ENCODE measurements around the gene KRTAP5-2.

KRTAP5-2 gene

DNA sequence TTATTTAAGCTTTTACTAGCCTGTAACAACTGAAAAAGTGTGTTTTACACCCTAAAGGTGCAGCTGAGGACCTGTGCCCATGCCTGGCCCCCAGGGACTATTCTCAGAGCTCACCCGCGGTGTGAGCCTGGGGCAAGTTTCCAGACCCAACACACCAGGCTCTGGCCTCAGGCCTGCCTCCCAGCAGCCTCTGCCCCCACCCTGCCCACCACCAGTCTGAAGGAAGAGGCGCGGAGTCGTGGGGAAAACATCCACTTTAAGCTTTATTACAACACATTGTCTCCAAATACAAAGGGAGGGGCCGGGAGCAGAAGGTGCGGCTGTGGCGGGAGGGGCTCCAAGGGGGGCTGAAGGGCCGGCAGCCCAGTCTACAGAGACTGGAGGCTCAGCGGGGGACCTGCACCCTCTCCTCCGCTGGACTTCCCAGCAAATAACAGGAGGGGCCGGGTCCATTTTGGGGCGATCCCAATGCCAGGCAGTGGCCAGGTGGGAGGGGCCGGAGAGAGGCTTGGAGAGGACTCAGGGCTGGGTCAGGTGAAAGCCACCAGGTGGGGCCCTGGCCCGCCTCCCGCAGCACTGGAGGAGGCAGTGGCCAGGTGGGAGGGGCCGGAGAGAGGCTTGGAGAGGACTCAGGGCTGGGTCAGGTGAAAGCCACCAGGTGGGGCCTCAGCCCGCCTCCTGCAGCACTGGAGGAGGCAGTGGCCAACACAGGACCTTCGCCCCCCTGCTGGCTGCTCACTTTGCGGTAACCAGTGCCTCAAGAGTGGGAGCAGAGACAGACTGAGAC lies 44.1 kb downstream of the KRTAP5-2 start:
- H3K27ac Mint-ChIP-seq: no peak overlapping the region
- peaks cover 5% of the 10 kb centered on the region for H3K36me3 Mint-ChIP-seq (ENCODE audit: low read depth)
- no peak overlapping the region for H3K4me3 Mint-ChIP-seq
- H3K4me1 Mint-ChIP-seq (ENCODE audit: low read depth): no peaks in the 10 kb centered on the region
- H3K9me3 Mint-ChIP-seq: no peaks in the 10 kb centered on the region
- H3K27me3 Mint-ChIP-seq: peaks cover 20% of the 10 kb centered on the region
- DNase-seq: no peak

DNA sequence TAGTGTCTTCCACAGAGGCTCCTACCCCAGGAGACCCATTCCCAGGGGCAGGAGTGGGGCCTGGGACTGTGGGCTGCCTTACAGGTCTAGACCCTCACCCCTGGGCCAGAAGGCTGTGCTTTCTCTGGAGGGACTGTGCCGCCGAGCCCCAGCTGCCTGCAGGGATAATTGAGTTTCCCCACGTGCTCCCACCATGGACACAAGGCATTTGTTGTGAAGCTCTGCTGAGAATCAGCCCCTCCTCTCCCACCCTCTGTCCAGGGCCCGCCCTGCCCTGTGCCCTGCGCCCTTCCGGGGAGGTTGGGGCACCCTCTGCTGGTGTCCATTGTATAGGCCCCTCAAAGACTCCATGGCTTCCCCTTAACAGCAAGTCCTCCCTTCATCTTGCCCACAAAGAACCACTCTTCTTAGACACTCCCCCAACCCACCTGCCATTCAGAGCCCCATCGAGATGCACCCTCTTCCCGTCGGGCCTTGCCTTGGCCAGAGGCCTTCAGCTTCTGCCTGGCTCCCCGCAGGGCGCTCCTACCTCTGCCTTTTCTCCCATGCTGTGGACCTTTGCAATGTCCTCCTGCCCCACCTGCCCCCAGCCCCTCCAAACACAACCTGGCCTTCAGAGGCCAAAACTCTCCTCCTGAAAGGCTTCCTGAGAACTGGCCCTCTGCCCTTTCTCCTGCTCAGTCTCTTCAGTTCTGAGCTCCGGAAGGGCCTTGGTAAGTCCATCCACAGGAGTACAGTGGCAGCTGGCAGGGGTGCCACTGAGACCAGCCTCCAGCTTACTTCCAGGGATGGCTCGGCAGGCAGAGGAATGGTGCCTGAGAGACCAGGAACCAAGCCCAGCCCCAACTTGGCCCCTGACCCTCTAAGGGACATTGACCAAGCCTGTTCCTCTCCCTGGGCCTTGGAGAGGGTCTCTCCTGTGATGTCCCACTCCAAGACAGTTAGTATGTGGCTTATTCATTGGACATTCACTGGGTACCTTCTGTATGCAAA lies 48.5 kb downstream of the KRTAP5-2 start:
- Mint-ChIP-seq H3K4me3 (no peak overlapping the region), H3K27me3 (peaks cover 47% of the 10 kb centered on the region), H3K27ac (no peak overlapping the region), H3K36me3 (ENCODE audit: low read depth) (no peaks in the 10 kb centered on the region), H3K9me3 (no peaks in the 10 kb centered on the region), H3K4me1 (ENCODE audit: low read depth) (peaks cover 4% of the 10 kb centered on the region)
- no peak for DNase-seq

- Mint-ChIP-seq H3K4me1 (ENCODE audit: low read depth) (peaks cover 4% of the 10 kb centered on the region), H3K4me3 (no peak overlapping the region), H3K27ac (no peak overlapping the region), H3K27me3 (peaks cover 45% of the 10 kb centered on the region), H3K9me3 (no peaks in the 10 kb centered on the region), H3K36me3 (ENCODE audit: low read depth) (no peaks in the 10 kb centered on the region)
- DNase-seq: no peak
These were observed 49.6 kb downstream of the KRTAP5-2 start for GRCh38 chr11:1548221-1549070.

DNA sequence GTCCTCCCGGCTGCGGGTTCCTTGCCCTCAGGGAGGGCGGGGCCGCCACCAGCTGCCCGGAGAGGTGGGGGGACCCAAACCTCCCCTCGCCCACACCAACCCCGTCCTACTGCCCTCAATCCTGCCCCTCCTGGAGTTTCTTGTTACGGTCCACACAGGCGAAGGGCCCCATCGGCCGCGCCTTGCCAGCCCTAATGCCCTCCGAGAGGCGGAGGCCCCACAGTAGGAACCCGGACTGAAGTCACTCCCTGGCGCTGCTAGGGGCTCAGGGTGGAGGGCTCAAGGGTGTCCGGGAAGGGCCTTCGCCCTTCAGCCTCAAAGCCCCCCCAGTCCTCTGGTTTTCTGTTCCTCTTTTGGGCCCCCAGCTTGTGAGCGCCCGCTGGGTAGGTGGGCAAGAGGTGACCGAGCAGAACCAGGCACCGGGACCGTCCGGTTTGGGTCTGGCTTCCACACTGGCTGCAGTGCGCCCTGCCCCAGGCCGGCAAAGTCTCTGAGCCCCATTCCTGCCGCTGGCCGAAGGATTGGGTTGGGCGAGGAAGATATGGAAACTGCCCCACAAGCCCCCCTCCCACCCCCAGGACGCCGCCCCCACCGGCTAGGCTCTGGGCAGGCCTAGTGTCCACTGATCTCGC lies 50.5 kb downstream of the KRTAP5-2 start:
- Mint-ChIP-seq H3K4me1 (ENCODE audit: low read depth) (peaks cover 4% of the 10 kb centered on the region), H3K27ac (no peak overlapping the region), H3K27me3 (peaks cover 42% of the 10 kb centered on the region), H3K36me3 (ENCODE audit: low read depth) (no peaks in the 10 kb centered on the region), H3K4me3 (no peak overlapping the region), H3K9me3 (no peaks in the 10 kb centered on the region)
- DNase-seq: no peak

Measured in activated T-cell treated with anti-CD3 and anti-CD28 coated beads, Interleukin-2, amount 50 U/mL, for 24 hours (primary cell).